Vagina (tissue), 2 donors: ENCODE data around the gene PTTG1IP.

Experiments used
- POLR2AphosphoS5 ChIP-seq, 2 donors: sonication (generic); formaldehyde crosslinking; IDR thresholded peaks; one replicate each; pipeline ENCODE4 v1.9.0; 2017; ENCODE audit warnings: antibody characterized with exemption in 2 of 2, mild to moderate bottlenecking in 2 of 2, low read depth in 1 of 2; ENCODE audit not compliant: insufficient read depth in 1 of 2
- TF ChIP-seq, protein P1 (sequence below), 3 experiments: fragments of 450-650 bp in 2 of 3; fragments of 200-600 bp in 1 of 3; sonication (generic) in 1 of 3; IDR thresholded peaks; one replicate each; pipeline ENCODE4 v1.5.1; 2017 to 2019; ENCODE audit warnings: antibody characterized with exemption in 3 of 3, mild to moderate bottlenecking in 2 of 3, moderate library complexity in 2 of 3

DNA sequence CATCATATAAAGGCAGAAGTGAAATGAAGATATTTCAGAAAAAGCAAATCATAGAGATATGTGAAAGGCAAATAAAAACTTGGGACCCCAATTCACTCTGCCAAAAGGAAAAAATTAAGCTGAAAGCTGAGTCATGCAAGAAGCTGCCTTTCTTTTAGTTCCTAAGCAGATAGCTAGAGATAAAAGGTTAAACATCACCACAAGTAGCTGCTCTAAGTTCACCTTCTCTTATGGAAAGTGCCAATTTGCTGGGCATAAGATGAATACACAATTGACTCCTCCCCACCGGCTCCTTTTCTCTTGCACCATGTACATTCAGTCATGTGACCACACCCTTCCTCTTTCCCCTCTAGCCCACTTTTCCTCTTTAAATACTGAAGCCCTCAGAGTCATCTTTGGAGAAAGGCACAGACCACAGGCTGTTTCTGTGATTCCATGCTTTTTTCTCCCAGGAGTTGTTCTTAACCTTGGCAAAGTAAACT, 50.3 kb downstream of the PTTG1IP start:
- TF ChIP-seq, protein P1, sequence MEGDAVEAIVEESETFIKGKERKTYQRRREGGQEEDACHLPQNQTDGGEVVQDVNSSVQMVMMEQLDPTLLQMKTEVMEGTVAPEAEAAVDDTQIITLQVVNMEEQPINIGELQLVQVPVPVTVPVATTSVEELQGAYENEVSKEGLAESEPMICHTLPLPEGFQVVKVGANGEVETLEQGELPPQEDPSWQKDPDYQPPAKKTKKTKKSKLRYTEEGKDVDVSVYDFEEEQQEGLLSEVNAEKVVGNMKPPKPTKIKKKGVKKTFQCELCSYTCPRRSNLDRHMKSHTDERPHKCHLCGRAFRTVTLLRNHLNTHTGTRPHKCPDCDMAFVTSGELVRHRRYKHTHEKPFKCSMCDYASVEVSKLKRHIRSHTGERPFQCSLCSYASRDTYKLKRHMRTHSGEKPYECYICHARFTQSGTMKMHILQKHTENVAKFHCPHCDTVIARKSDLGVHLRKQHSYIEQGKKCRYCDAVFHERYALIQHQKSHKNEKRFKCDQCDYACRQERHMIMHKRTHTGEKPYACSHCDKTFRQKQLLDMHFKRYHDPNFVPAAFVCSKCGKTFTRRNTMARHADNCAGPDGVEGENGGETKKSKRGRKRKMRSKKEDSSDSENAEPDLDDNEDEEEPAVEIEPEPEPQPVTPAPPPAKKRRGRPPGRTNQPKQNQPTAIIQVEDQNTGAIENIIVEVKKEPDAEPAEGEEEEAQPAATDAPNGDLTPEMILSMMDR (IDR thresholded peaks at IDR 0.05): no peak
- no peak for TF ChIP-seq POLR2AphosphoS5 (IDR thresholded peaks at IDR 0.05; ENCODE audit: insufficient read depth in 1 of 2, low read depth in 1 of 2)
